Subcutaneous abdominal adipose tissue (tissue), 5 donors: ENCODE results near the gene INSRR.

Experiments
- H3K27ac ChIP-seq: one replicate; pipeline ENCODE4 v1.7.0; 2013; ENCODE audit warnings: low read depth, mild to moderate bottlenecking, inconsistent platforms, low read length, moderate library complexity
- H3K27me3 ChIP-seq, 5 donors: one replicate each; pipeline ENCODE4 v1.7.0; 2013; ENCODE audit warnings: low read length in 5 of 5, inconsistent platforms in 1 of 5; ENCODE audit not compliant: control insufficient read depth in 5 of 5, insufficient read depth in 4 of 5
- H3K36me3 ChIP-seq, 5 donors: one replicate each; pipeline ENCODE4 v1.7.0; 2013; ENCODE audit warnings: low read length in 5 of 5; ENCODE audit not compliant: control insufficient read depth in 5 of 5, insufficient read depth in 5 of 5
- H3K4me1 ChIP-seq, 5 donors: one replicate each; pipeline ENCODE4 v1.7.0; 2013; ENCODE audit warnings: low read length in 5 of 5, mild to moderate bottlenecking in 3 of 5, moderate library complexity in 1 of 5; ENCODE audit not compliant: control insufficient read depth in 5 of 5, insufficient read depth in 5 of 5
- H3K4me3 ChIP-seq, 5 donors: one replicate each; pipeline ENCODE4 v1.7.0; 2013; ENCODE audit warnings: low read length in 5 of 5, low read depth in 1 of 5
- H3K9ac ChIP-seq, 5 donors: one replicate each; pipeline ENCODE4 v1.7.0; 2013; ENCODE audit warnings: low read length in 5 of 5, mild to moderate bottlenecking in 4 of 5, moderate library complexity in 3 of 5
- H3K9me3 ChIP-seq, 5 donors: one replicate each; pipeline ENCODE4 v1.7.0; 2013; ENCODE audit warnings: low read length in 5 of 5; ENCODE audit not compliant: control insufficient read depth in 5 of 5
- donor health status: healthy.
- donor health status: healthy.
- donor health status: healthy.
- donor health status: healthy.
- donor health status: healthy.

INSRR gene

DNA sequence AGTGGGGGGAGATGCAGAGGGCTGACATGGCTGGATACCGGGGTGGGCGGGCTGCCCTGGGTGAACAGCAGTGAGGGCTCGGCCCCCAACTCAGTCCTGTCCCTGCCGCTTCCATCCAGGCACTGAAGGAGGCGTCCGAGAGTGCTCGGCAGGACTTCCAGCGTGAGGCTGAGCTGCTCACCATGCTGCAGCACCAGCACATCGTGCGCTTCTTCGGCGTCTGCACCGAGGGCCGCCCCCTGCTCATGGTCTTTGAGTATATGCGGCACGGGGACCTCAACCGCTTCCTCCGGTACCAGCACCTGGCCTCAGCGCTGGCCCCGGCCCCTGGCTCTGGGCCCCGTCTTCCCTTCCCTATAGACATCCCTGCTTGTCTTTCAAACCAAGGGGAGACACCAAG, 17.4 kb upstream of the INSRR start:
- Histone ChIP-seq H3K27me3 (peaks cover 8 to 23% (median 10%) of the 10 kb centered on the region in 5 donors), H3K9ac (no peak overlapping the region), H3K27ac (no peak overlapping the region), H3K4me1 (no peaks in the 10 kb centered on the region), H3K4me3 (no peak overlapping the region), H3K9me3 (no peaks in the 10 kb centered on the region), H3K36me3 (no peaks in the 10 kb centered on the region)

DNA sequence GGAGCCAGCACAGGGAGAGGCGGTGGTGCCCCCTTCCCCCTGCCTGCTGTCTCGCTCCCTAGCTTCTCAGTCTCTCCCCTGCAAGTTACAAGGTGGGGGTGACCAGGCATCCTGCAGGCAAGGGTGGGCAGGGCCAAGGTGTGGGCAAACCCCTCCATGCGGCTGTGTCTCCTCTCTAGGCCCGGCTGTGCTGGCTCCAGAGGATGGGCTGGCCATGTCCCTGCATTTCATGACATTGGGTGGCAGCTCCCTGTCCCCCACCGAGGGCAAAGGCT, 16.4 kb upstream of the INSRR start:
- Histone ChIP-seq H3K27ac (no peak overlapping the region), H3K9ac (no peak overlapping the region), H3K36me3 (no peaks in the 10 kb centered on the region), H3K27me3 (peaks cover 7 to 18% (median 10%) of the 10 kb centered on the region in 5 donors), H3K9me3 (no peaks in the 10 kb centered on the region), H3K4me3 (no peak overlapping the region), H3K4me1 (no peaks in the 10 kb centered on the region)

DNA sequence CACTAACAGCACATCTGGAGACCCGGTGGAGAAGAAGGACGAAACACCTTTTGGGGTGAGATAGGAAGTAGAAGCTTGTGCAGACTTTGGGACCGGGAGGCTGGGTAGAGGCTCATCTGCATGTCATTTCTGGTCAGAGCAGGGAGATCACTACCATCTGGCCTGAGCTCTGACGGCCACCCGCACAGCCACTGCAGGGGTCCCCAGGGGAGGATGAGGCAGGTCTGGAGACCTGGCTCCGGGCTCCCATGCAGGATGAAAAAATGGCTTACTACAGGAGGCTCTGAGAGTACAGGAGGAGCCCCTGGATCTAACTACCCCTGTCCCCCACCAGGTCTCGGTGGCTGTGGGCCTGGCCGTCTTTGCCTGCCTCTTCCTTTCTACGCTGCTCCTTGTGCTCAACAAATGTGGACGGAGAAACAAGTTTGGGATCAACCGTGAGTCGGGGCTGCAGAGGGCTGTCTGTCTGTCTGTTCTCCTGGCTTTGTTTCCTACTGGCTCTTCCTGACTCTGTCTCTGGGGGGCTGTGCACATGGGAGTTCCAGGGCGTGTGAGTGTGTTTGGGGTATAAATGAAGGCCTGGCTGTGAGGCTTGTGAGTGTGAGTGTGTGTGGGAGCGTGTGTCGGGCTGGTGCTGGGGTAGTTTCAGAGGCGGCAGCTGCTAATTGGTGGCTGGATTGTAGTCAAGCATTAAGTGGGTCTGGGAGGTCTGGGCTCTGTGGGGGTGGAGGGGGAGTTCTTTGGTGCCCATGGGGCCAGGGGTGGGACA, 15.8 kb upstream of the INSRR start:
- Histone ChIP-seq H3K9ac (no peak overlapping the region), H3K9me3 (no peaks in the 10 kb centered on the region), H3K27ac (no peak overlapping the region), H3K4me1 (no peaks in the 10 kb centered on the region), H3K4me3 (no peak overlapping the region), H3K36me3 (no peaks in the 10 kb centered on the region), H3K27me3 (peaks cover 7 to 18% (median 10%) of the 10 kb centered on the region in 5 donors)

DNA sequence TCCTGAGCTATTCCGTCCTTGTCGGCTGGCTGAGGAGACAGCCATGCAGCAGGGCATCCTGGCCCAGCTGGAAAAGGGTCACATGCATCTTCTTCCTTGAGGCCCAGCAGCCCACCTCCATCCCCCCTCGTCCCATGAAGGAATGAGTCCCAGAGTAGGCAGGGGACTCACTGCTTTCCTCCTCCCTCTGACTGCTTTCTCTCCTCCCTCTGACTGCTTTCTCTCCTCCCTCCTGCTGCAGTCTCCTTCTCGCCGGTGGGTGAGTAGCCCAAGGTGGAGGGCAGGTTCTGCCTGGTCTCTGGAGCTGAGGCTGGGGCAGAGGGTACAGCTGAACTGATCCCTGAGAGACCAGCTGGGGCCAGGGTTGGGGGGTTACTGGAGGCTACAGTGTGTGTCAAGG, 15.2 kb upstream of the INSRR start:
- Histone ChIP-seq H3K4me1 (no peaks in the 10 kb centered on the region), H3K27me3 (peaks cover 6 to 18% (median 10%) of the 10 kb centered on the region in 5 donors), H3K36me3 (no peaks in the 10 kb centered on the region), H3K9me3 (no peaks in the 10 kb centered on the region), H3K27ac (no peak overlapping the region), H3K9ac (no peak overlapping the region), H3K4me3 (no peak overlapping the region)

DNA sequence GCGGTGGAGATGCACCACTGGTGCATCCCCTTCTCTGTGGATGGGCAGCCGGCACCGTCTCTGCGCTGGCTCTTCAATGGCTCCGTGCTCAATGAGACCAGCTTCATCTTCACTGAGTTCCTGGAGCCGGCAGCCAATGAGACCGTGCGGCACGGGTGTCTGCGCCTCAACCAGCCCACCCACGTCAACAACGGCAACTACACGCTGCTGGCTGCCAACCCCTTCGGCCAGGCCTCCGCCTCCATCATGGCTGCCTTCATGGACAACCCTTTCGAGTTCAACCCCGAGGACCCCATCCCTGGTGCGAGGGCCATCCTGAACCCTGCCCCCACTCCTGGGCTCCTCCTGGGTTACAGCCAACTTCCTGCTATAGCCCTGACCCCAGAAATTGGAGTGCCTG, 14.7 kb upstream of the INSRR start:
- no peaks in the 10 kb centered on the region for H3K36me3 ChIP-seq
- peaks cover 5 to 18% (median 10%) of the 10 kb centered on the region in 5 donors for H3K27me3 ChIP-seq
- no peaks in the 10 kb centered on the region for H3K4me1 ChIP-seq
- H3K27ac ChIP-seq = no peak overlapping the region
- no peak overlapping the region for H3K4me3 ChIP-seq
- no peaks in the 10 kb centered on the region for H3K9me3 ChIP-seq
- no peak overlapping the region for H3K9ac ChIP-seq

DNA sequence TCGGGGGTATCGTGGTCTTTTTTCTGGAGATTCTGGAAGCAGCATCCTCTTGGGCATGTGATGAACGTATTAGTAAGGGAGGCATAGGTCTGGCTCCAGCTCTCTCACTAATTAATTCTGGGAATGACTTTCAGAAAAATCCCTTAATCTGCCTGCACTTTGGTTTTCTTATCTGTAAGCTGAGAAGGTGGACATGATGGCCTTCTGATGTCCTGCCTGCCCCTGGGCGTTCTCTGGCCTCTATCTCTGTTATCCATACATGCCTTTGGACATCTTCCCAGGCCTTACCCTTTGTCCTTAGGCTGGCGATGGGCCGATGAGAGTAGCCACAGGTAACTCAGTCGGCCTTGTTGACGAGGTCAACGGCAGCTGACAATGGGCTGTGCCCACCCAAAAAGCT, 10.5 kb upstream of the INSRR start:
- Histone ChIP-seq H3K9me3 (no peaks in the 10 kb centered on the region), H3K27ac (no peak overlapping the region), H3K4me1 (no peaks in the 10 kb centered on the region), H3K27me3 (peaks cover 4 to 20% (median 16%) of the 10 kb centered on the region in 5 donors), H3K9ac (no peak overlapping the region), H3K4me3 (no peak overlapping the region), H3K36me3 (no peaks in the 10 kb centered on the region)

DNA sequence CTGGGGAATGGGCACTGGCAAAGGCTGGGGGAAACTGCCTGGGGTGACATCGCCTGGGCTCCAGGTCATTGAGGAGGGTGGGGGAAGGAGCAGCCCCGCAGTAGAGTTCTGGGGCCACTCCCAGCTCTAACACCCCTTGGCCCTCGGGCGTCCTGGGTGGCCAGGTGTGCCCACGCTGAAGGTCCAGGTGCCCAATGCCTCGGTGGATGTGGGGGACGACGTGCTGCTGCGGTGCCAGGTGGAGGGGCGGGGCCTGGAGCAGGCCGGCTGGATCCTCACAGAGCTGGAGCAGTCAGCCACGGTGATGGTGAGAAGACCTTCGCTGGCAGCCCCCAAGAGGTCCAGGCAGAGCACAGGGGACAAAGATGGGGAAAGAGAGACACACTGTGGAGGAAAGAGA, 9.4 kb upstream of the INSRR start:
- Histone ChIP-seq H3K36me3 (no peaks in the 10 kb centered on the region), H3K27me3 (peaks cover 0 to 31% (median 23%) of the 10 kb centered on the region in 5 donors), H3K9me3 (no peaks in the 10 kb centered on the region)

DNA sequence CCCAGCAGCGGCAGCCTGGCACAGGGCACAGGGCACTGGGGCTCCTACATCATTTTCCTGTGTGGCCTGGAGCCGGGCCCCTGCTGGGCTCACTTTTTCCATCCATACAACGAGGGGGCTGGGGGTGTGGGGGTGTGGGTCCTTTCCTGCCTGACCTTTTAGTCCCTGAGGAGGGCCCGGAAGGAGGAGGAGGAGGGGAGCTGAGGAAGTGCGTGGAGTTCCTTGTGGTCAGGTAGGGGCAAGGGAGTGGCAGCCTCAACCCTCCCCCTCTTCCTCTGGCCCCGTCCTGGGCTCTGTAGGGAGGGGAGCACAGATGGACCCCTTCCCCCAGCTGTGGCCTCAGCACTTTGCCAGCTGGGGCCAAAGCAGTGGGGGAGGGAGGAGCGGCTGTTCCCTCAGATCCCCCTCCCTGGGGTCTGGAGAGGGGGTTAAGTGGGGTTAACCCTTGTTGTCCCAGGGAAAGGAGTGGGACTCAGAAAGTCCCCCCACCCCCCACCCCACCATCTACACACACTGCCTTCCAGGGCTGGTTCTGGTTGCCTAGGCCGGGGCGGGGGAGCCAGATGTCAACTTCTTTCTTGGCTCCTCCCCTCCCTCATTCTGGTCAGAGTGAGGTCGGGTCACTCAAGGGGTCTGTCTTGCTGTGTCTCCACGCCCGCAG, 7.5 kb upstream of the INSRR start:
- no peak overlapping the region for H3K9ac ChIP-seq
- no peak overlapping the region for H3K4me3 ChIP-seq
- H3K4me1 ChIP-seq = no peaks in the 10 kb centered on the region
- H3K27ac ChIP-seq = no peak overlapping the region
- no peaks in the 10 kb centered on the region for H3K36me3 ChIP-seq
- H3K9me3 ChIP-seq = no peaks in the 10 kb centered on the region
- H3K27me3 ChIP-seq = peaks cover under 1 to 50% (median 42%) of the 10 kb centered on the region in 5 donors

More for the DNA sequence above, 9.4 kb upstream of the INSRR start:
- H3K4me1 ChIP-seq = no peaks in the 10 kb centered on the region
- no peak overlapping the region for H3K9ac ChIP-seq
- H3K4me3 ChIP-seq = no peak overlapping the region
- H3K27ac ChIP-seq = no peak overlapping the region

DNA sequence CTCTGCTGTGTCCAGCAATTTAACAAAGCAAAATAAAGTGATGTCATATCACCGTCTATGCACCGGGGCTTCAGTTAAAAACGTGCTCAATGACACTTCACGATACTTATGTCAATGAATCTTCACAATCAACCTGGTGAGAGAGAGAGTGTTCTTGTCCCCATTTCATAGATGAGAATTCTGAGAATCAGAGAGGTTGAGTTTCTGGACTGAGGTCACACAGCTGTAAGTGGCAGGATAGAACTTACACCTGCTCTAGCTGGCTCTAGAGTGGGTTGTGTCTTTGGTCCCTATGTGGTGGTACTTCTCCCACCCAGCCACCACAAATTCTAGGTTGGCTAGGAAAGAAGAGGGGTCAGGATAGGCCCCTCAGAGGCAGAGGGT, 6.9 kb upstream of the INSRR start:
- H3K9ac ChIP-seq = no peak overlapping the region
- no peaks in the 10 kb centered on the region for H3K9me3 ChIP-seq
- H3K36me3 ChIP-seq = no peaks in the 10 kb centered on the region
- peaks cover 4 to 55% (median 47%) of the 10 kb centered on the region in 5 donors for H3K27me3 ChIP-seq
- peaks cover 0 to 5% (median 2%) of the 10 kb centered on the region in 5 donors for H3K4me1 ChIP-seq
- H3K4me3 ChIP-seq = no peak overlapping the region
- H3K27ac ChIP-seq = no peak overlapping the region

DNA sequence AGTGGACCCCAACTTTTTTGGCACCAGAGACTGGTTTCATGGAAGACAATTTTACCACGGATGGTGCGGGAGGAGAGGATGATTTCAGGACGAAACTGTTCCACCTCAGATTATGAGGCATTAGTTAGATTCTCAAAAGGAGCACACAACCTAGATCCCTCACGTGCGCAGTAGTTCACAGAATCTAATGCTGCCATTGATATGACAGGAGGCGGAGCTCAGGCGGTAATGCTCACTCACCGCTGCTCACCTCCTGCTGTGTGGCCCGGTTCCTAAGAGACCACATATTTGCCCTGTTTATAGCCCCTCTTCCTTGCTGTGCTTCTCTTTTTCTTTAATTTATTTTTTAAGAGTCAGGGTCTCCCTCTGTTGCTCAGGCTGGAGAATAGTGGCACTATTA, 6.3 kb upstream of the INSRR start:
- Histone ChIP-seq H3K27ac (no peak overlapping the region), H3K36me3 (no peaks in the 10 kb centered on the region), H3K27me3 (peaks cover 4 to 59% (median 53%) of the 10 kb centered on the region in 5 donors), H3K4me3 (no peak overlapping the region), H3K9ac (no peak overlapping the region), H3K9me3 (no peaks in the 10 kb centered on the region), H3K4me1 (peaks cover 1 to 11% (median 7%) of the 10 kb centered on the region in 5 donors)
